Kidney epithelial cell (primary cell): ENCODE measurements around the gene SNRNP70. TPM values are rescaled to one million over a fixed set of nuclear protein-coding genes. Genes with fewer than 3 reads are reported as not detected.

Source experiments
- DNase-seq: peaks from one replicate; pipeline ENCODE4 v3.0.0-alpha.2; 2010; ENCODE audit warnings: low read depth
- H3K27me3 ChIP-seq: 2 replicates; pipeline ENCODE4 v1.6.0; 2011; ENCODE audit warnings: low read length; ENCODE audit not compliant: control insufficient read depth, insufficient read depth
- H3K36me3 ChIP-seq: 2 replicates; pipeline ENCODE4 v1.5.1; 2011; ENCODE audit warnings: low read length; ENCODE audit not compliant: control insufficient read depth, insufficient read depth
- H3K4me3 ChIP-seq: 2 replicates; pipeline ENCODE4 v1.5.1; 2011; ENCODE audit warnings: low read depth, mild to moderate bottlenecking, control low read depth, low read length
- total RNA-seq: library from RNA; depleted of rRNA; stranded (reverse); fragments of >200 nt; gene quantifications from 2 replicates; pipeline ENCODE4 v1.2.3, GENCODE V29; 2015
- TF ChIP-seq, protein P1 (sequence below): IDR thresholded peaks from 2 replicates; pipeline ENCODE4 v1.5.1; 2011; ENCODE audit warnings: mild to moderate bottlenecking, moderate library complexity, low read length, control low read depth, inconsistent platforms; ENCODE audit not compliant: insufficient read depth, poor library complexity, severe bottlenecking

SNRNP70 gene
- total RNA-seq, 1 donor from 2014 or later: 108 TPM

DNA sequence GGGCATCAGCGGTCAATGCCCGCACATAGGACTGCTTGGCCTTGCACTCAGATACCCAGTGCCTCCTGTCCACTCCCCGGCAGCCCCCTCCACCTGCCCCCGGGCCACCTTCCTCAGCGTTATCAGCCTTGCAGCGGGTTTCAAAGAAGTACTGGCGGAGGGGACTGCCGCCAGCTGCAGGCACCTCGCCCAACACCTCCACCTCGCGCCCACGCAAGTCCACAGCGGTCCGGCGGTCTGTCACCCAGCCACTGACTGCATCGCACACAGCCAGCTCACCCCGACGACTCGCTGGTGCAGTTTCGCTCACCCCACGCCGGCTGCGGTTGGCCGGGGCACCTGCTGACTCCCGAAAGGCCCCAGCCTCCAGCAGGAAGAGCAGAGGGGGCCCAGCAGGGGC is 23.8 kb upstream of the SNRNP70 start:
- no peak for DNase-seq
- Histone ChIP-seq H3K27me3 (peaks cover 14% of the 10 kb centered on the region), H3K36me3 (no peaks in the 10 kb centered on the region), H3K4me3 (no peak overlapping the region)
- TF ChIP-seq, protein P1, sequence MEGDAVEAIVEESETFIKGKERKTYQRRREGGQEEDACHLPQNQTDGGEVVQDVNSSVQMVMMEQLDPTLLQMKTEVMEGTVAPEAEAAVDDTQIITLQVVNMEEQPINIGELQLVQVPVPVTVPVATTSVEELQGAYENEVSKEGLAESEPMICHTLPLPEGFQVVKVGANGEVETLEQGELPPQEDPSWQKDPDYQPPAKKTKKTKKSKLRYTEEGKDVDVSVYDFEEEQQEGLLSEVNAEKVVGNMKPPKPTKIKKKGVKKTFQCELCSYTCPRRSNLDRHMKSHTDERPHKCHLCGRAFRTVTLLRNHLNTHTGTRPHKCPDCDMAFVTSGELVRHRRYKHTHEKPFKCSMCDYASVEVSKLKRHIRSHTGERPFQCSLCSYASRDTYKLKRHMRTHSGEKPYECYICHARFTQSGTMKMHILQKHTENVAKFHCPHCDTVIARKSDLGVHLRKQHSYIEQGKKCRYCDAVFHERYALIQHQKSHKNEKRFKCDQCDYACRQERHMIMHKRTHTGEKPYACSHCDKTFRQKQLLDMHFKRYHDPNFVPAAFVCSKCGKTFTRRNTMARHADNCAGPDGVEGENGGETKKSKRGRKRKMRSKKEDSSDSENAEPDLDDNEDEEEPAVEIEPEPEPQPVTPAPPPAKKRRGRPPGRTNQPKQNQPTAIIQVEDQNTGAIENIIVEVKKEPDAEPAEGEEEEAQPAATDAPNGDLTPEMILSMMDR: no peak

DNA sequence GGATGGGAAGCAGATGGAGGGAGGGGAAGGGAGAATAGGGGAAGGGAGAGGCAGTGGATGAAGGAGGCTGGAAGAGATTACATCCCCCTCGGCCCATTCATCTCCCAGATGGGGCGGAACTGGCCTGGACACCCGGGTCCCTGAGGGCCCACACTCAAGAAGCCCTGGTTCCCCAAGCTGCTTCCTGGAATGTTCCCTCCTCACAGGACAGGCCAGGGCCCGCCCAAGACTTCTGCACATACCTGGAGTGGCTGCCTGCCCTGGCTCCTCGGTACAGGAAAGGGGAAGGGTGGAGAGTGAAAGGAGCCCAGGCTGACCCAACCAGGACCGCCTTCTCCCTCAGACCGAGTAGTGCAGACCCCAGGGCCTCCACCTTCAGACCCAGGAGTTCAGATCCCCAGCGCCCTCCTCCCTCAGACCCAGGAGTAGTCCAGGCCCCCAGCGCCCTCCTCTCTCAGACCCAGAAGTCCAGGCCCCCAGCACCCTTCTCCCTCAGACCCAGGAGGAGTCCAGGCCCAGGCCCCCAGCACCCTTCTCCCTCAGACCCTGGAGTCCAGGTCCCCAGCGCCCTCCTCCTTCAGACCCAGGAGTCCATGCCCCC is 21.1 kb upstream of the SNRNP70 start:
- Histone ChIP-seq H3K27me3 (peaks cover 19% of the 10 kb centered on the region), H3K36me3 (no peaks in the 10 kb centered on the region), H3K4me3 (peak overlapping the region; percentile 7)
- DNase-seq: no peak
- TF ChIP-seq, protein P1: no peak

DNA sequence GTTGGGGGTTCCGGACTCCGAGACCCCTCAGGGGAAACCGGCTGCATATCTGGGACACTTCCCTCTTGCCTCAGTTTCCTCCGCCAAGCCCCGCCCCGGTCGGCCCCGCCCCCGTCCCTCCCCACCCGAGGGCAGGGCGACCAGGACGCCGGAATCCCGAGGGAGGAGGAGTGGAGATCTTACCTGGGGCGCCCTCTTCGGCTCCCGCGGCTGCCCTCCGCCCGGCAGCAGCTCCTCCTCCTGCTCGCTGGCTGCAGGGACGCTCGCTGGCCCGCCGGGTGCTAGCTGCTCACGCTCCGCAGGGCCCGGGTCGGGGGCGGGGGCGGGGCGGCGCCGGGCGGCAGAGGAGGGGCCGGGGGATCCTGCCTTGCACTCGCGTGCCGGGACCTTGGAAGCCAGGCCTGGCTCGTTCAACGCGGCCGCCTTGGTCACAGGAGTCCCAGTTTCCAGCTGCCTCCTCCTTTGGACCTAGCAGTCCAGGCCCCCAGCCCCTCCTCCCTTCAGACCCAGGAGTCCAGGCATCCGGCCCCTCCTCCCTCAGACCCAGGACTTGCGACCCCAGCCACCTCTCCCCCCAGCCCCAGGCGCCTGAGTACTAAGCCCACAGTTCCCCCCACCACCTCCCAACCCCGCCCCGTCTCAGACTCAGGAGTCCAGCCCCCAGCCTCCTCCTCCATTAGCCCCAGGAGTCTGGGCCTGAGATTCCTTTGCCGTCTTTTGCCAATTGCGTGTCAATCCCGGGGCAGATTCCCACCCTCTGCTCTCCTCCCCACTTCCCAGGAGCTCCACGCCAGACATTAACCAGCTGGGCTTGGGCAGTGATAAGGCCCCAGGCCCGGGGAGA is 20.3 kb upstream of the SNRNP70 start, which contains the start of gene NTF4:
Gene NTF4, minus strand, starts transcription at position 51 of the 844 bp plus-strand sequence. CDS start 2,821 bp downstream, outside the sequence.
- Histone ChIP-seq H3K36me3 (no peaks in the 10 kb centered on the region), H3K27me3 (peaks cover 26% of the 10 kb centered on the region), H3K4me3 (peak within 1 kb of the TSS; percentile 11)
- TF ChIP-seq, protein P1: no peak
- DNase-seq: no peak

DNA sequence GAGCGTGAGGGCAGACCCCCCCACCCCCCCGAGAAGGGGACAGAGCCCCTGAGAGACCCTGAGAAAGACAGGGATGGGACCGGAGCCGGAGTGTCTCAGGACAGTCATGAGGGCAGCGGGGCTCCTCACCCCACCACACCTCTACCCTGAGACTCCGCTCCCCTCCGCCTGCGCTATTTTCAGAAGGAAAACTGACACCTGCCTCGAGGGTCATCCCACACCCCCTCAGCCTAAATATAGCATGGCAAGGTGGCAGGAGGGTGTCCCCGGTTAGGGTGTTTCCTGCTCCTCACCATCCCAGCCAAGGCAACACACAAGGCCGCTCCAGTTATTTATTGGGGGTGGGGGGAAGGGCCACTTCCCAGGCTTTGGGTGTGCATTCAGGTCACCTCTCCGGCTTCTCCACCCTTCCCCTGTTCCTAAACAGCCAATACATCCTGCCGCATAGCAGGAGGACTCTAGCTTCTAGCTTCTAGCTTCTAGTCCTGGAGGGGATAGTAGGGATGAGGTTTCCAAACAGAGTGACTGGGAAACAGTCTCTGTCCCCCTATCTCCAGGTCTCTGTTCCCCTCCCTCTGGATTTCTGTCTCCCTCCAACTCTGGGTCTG is 19.2 kb upstream of the SNRNP70 start:
- no peak for DNase-seq
- peaks cover 32% of the 10 kb centered on the region for H3K27me3 ChIP-seq
- H3K4me3 ChIP-seq: no peak overlapping the region
- H3K36me3 ChIP-seq: no peaks in the 10 kb centered on the region
- TF ChIP-seq, protein P1: no peak

DNA sequence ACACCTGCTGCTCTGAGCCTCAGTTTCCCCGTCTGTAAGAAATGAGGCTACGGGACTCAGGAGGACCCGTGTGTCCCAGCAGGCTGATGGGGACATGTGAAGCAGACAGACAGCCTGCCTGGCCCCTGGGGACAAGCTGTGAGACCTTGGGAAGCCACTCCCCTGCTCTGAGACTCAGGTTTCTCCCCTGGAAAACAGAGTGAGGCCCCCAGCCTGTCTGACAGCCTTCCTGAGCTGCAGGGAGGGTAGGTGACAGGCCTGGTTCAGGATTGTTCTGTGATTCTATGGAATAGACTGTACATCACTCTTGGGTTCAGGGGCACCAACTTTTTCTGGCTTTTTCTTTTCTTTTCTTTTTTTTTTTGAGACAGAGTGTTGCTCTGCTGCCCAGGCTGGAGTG is 17.7 kb upstream of the SNRNP70 start:
- Histone ChIP-seq H3K4me3 (no peak overlapping the region), H3K36me3 (no peaks in the 10 kb centered on the region), H3K27me3 (peaks cover 44% of the 10 kb centered on the region)
- TF ChIP-seq, protein P1: no peak
- DNase-seq: no peak
